HCT116 (cell line): ENCODE results near the gene RMND5A. TPM values are rescaled to one million over a fixed set of nuclear protein-coding genes. Genes with fewer than 3 reads are reported as not detected.
A peak's percentile ranks its signal among the peaks of the same experiment; 100 is the strongest.
"Not testable (repeated sequence)": the region's sequence is repeated elsewhere in the genome, so short reads cannot be mapped to it uniquely, and the experiment has no call there.

Experiments used
- ATAC-seq: fragments of 200-7000 bp; cut with Tn5 transposase; 2 replicates; pipeline ENCODE4 v1.9.1; 2020; ENCODE audit warnings: mild to moderate bottlenecking, moderate library complexity
- BruUV-seq: library from RNA; stranded (reverse); fragments of 400-500 nt; replicated peaks from 2 replicates; lab custom pipeline; 2021; lab: Mats Ljungman, UMichigan
- CTCF ChIA-PET: fragments of 300-600 bp; sonication (Branson Sonifier 250); formaldehyde crosslinking; loops from one replicate; lab custom pipeline; 2021; ENCODE audit warnings: antibody characterized with exemption; lab: Charles Lee
- POLR2A ChIA-PET: fragments of 300-600, 350-600 bp; sonication (Branson Sonifier 250); formaldehyde crosslinking; loops from one replicate; lab custom pipeline; 2021; ENCODE audit warnings: antibody characterized with exemption; lab: Charles Lee
- RAD21 ChIA-PET, 2 experiments: fragments of 300-600 bp; sonication (Branson Sonifier 250); formaldehyde crosslinking; loops; one replicate each; lab custom pipeline; 2023; ENCODE audit warnings: low total read pairs in 2 of 2; ENCODE audit not compliant: uncharacterized antibody in 2 of 2, unreplicated experiment in 2 of 2, low non-redundant PET in 1 of 2; lab: Charles Lee
- DNase-seq: peaks from one replicate; pipeline ENCODE4 v3.0.0-alpha.2; 2010; ENCODE audit warnings: low read depth, low spot score
- H2AFZ ChIP-seq: fragments of 200-600 bp; shearing (Covaris generic), sonication (generic); 2 replicates; pipeline ENCODE4 v1.6.1; 2017; ENCODE audit warnings: low read depth, mixed run types, mixed read lengths, antibody characterized with exemption, low read length; ENCODE audit not compliant: poor library complexity, severe bottlenecking
- H3K27ac ChIP-seq: 2 replicates; pipeline ENCODE4 v1.5.1; 2012; ENCODE audit warnings: low read depth, low read length
- H3K27me3 ChIP-seq: fragments of 200-600 bp; sonication (generic); 2 replicates; pipeline ENCODE4 v1.6.1; 2016; ENCODE audit warnings: mixed run types, low read length, mixed read lengths; ENCODE audit not compliant: insufficient read depth
- H3K36me3 ChIP-seq, 2 experiments: fragments of 200-500 bp in 1 of 2; fragments of 200-600 bp in 1 of 2; sonication (Bioruptor generic) in 1 of 2; sonication (generic) in 1 of 2; 2 replicates each; pipeline versions ENCODE4 v1.5.1 to v1.6.1; 2014 to 2016; ENCODE audit warnings: low read length in 2 of 2, inconsistent platforms in 1 of 2, mixed read lengths in 1 of 2, mixed run types in 1 of 2; ENCODE audit not compliant: insufficient read depth in 2 of 2, control insufficient read depth in 1 of 2
- H3K4me1 ChIP-seq, 2 experiments: fragments of 200-600 bp in 1 of 2; sonication (generic) in 1 of 2; 2 replicates each; pipeline versions ENCODE4 v1.5.1 to v1.6.1; 2012 to 2017; ENCODE audit warnings: low read length in 2 of 2, inconsistent platforms in 1 of 2, mild to moderate bottlenecking in 1 of 2, mixed read lengths in 1 of 2, mixed run types in 1 of 2, moderate library complexity in 1 of 2; ENCODE audit not compliant: insufficient read depth in 2 of 2, control insufficient read depth in 1 of 2
- H3K4me2 ChIP-seq: fragments of 200-600 bp; sonication (generic); 2 replicates; pipeline ENCODE4 v1.6.1; 2017; ENCODE audit warnings: mixed run types, low read length, mixed read lengths
- H3K4me3 ChIP-seq, 2 experiments: fragments of 200-600 bp in 1 of 2; sonication (generic) in 1 of 2; replicated peaks in 1 of 2; 2 replicates each; pipeline ENCODE4 v1.5.1; 2011 to 2016; ENCODE audit warnings: low read length in 2 of 2, control low read depth in 1 of 2, low read depth in 1 of 2, mild to moderate bottlenecking in 1 of 2, mixed read lengths in 1 of 2, mixed run types in 1 of 2
- H3K79me2 ChIP-seq: fragments of 200-600 bp; sonication (generic); 2 replicates; pipeline ENCODE4 v1.6.1; 2017; ENCODE audit warnings: mild to moderate bottlenecking, mixed run types, low read length, moderate library complexity, mixed read lengths; ENCODE audit not compliant: insufficient read depth
- H3K9ac ChIP-seq: fragments of 200-600 bp; sonication (generic); 2 replicates; pipeline ENCODE4 v1.6.1; 2016; ENCODE audit warnings: low read length, mixed read lengths
- H3K9me2 ChIP-seq: fragments of 200-600 bp; sonication (generic), shearing (Covaris generic); 2 replicates; pipeline ENCODE4 v1.6.1; 2017; ENCODE audit warnings: mixed run types, mild to moderate bottlenecking, moderate library complexity; ENCODE audit not compliant: insufficient read depth
- H3K9me3 ChIP-seq, 2 experiments: fragments of 200-500 bp in 1 of 2; fragments of 200-600 bp in 1 of 2; sonication (Bioruptor generic) in 1 of 2; sonication (generic) in 1 of 2; 2 replicates each; pipeline ENCODE4 v1.6.1; 2014 to 2017; ENCODE audit warnings: low read length in 2 of 2, mixed read lengths in 2 of 2, inconsistent platforms in 1 of 2, low read depth in 1 of 2, mild to moderate bottlenecking in 1 of 2, mixed run types in 1 of 2, moderate library complexity in 1 of 2; ENCODE audit not compliant: control insufficient read depth in 1 of 2, insufficient read depth in 1 of 2
- H4K20me1 ChIP-seq: fragments of 200-600 bp; sonication (generic), shearing (Covaris generic); 2 replicates; pipeline ENCODE4 v1.6.1; 2017; ENCODE audit warnings: mixed run types, mild to moderate bottlenecking, moderate library complexity; ENCODE audit not compliant: insufficient read depth
- intact Hi-C: fragments of 100-400 bp; cut with micrococcal nuclease; formaldehyde crosslinking; loops from 2 replicates; pipeline ENCODE4 v1.10.0; 2022
- total RNA-seq: library from RNA; stranded (reverse); gene quantifications from one replicate; pipeline ENCODE4 v1.2.1, GENCODE V29; 2021; ENCODE audit not compliant: unreplicated experiment
- TF ChIP-seq, protein P1 (sequence below): IDR thresholded peaks from 2 replicates; pipeline ENCODE4 v1.6.1; 2012

Gene RMND5A
- total RNA-seq, 1 experiment from 2014 or later, result 32.4 TPM

DNA sequence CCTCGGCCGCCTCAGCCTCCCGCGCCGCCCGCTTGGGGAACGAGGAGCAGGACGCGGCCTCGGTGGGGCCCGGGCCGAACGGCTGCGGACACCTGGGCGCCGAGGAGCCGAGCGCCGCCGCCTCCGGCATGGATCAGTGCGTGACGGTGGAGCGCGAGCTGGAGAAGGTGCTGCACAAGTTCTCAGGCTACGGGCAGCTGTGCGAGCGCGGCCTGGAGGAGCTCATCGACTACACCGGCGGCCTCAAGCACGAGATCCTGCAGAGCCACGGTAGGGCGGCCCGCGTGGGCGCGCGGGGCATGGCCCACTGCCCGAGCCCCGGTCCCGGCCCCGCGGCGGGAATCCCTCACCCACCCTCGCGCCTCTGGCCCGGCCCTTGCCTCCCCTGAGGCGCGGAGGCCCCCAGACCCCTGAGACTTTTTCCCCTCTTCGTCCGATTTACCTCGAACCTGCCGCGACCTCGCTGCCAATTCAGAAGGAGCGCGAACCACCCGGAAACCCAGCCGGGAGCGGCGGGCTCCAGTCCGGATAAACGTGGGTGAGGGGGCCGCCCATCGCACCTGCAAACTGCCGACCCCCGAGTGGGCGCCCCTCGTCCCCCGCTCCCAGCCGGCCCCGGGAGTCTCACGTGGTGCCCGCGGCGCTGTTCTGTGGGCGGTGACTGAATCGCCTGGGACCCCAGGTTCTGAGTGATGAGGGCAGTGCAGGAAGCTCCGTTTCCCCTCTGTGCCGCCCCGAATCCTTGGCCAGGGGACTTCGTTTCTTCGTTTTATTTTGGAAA lies 639 bp downstream of the RMND5A start:
- H3K9me3 ChIP-seq, intact Hi-C loops, H3K9me2 ChIP-seq, POLR2A ChIA-PET, H4K20me1 ChIP-seq, H3K4me1 ChIP-seq, BruUV-seq, RAD21 ChIA-PET, H3K36me3 ChIP-seq, H3K27me3 ChIP-seq, DNase-seq, H2AFZ ChIP-seq, CTCF ChIA-PET: not testable (repeated sequence)
- H3K27ac ChIP-seq, result peak overlapping the region; percentile 87
- TF ChIP-seq, protein P1, sequence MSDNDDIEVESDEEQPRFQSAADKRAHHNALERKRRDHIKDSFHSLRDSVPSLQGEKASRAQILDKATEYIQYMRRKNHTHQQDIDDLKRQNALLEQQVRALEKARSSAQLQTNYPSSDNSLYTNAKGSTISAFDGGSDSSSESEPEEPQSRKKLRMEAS, result peak; percentile 3; the same call in 1 of the 2 replicates
- peak overlapping the region; percentile 72 for H3K9ac ChIP-seq
- H3K4me2 ChIP-seq, result peak overlapping the region; percentile 75
- ATAC-seq, result peak; percentile 33
- H3K4me3 ChIP-seq, result peak overlapping the region; percentile 58 to 60
- peaks cover 14% of the 10 kb centered on the region for H3K79me2 ChIP-seq

DNA sequence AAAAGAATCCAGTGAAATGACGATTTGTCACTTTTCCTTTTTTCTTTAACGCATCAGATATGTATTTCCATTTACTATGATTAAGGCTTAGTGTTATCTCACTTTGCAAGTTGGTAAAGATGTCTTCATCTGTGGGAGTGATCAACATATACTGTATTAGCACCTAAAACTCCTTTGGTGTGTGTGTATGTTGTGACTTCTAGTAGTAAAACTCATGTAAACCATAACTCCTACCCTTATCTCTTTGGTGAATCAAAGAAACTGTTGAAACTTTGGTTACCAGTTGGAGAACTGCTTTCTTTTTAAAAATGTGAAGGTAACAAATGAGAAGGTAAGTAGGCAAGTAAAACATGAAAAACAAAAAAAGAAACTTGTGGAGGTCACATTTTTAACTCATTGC lies 5.6 kb downstream of the RMND5A start:
- H3K27me3 ChIP-seq, ATAC-seq, intact Hi-C loops, H3K36me3 ChIP-seq, H3K4me2 ChIP-seq, H3K4me1 ChIP-seq, H3K9me3 ChIP-seq, H4K20me1 ChIP-seq, BruUV-seq, RAD21 ChIA-PET, H2AFZ ChIP-seq, CTCF ChIA-PET, H3K9me2 ChIP-seq, POLR2A ChIA-PET, DNase-seq, H3K9ac ChIP-seq, H3K27ac ChIP-seq, H3K4me3 ChIP-seq: not testable (repeated sequence)
- H3K79me2 ChIP-seq, result peaks cover 14% of the 10 kb centered on the region

DNA sequence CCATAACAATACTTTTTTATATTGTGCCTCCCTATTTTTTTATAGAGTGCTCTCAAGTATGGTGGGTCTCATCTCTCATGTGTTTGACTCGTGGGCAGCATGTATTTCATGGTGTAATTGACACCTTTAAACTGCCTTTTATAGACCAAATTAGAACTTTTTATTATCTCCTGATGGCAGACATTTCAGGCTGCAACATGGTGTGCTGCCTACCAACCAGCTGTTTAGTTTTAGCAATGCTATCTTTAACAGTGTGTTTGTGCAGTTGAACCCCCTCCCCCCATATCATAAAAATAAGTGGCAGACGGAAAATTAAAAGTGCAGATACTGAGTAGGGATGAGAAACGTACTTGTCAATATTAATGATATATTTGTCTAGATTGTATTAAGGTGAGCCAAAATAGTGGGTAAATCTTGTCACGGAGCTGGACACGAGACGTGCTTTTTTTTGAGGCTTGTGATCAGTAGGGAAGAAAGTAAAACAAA lies 12.0 kb downstream of the RMND5A start:
- H3K4me1 ChIP-seq, BruUV-seq, CTCF ChIA-PET, H3K27me3 ChIP-seq, H3K36me3 ChIP-seq, H3K79me2 ChIP-seq, RAD21 ChIA-PET, POLR2A ChIA-PET, H3K9me3 ChIP-seq, ATAC-seq, H3K27ac ChIP-seq, H2AFZ ChIP-seq, H3K4me2 ChIP-seq, DNase-seq, H3K9ac ChIP-seq, H4K20me1 ChIP-seq, H3K4me3 ChIP-seq, H3K9me2 ChIP-seq, intact Hi-C loops: not testable (repeated sequence)

DNA sequence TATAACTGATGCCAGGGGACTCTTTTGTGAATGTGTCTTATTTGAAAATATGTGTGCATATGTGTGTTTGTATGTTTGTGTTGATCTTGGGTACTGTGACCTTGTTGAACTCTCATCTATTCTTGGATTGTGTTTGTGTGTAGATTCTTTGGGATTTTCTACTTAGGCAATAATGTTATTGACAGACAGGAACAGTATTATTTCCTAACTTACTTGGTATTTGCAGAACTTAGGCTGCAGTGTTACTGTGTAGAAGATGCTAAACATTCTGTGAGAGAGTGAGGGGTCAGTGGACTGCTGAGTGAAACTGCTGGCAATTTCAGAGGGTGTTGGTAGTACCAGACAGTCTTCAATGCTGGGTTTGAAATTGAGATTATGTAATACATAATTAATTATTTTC lies 12.7 kb downstream of the RMND5A start:
- H3K9me2 ChIP-seq, CTCF ChIA-PET, DNase-seq, H3K79me2 ChIP-seq, POLR2A ChIA-PET, H3K4me3 ChIP-seq, H3K27ac ChIP-seq, H3K4me2 ChIP-seq, H4K20me1 ChIP-seq, ATAC-seq, H3K36me3 ChIP-seq, H3K4me1 ChIP-seq, H2AFZ ChIP-seq, H3K9me3 ChIP-seq, H3K9ac ChIP-seq, BruUV-seq, intact Hi-C loops, H3K27me3 ChIP-seq, RAD21 ChIA-PET: not testable (repeated sequence)
